ENCODE results near the gene ADAT1. TPM values are rescaled to one million over a fixed set of nuclear protein-coding genes. Genes with fewer than 3 reads are reported as not detected.

ADAT1 gene
- total and polyA plus RNA-seq, 2 of the 13 experiments (the other 11 are each of a cell fraction or from before 2014, with no cell fraction given), result 18.4 to 40.8 TPM

GRCh38 chr16:75570396-75571065, 52.5 kb downstream of the ADAT1 start:
- Histone ChIP-seq H3K27ac (ENCODE audit: extremely low read length, insufficient read depth, low read length) (no peak overlapping the region), H3K9ac (ENCODE audit: insufficient read depth, low read depth, low read length) (no peak overlapping the region), H3K36me3 (replicated peaks in 1 of 2; ENCODE audit: control insufficient read depth in 1 of 2, insufficient read depth in 2 of 2, low read length in 2 of 2) (peaks cover 21 to 65% of the 10 kb centered on the region in 2 experiments), H3K27me3 (ENCODE audit: control insufficient read depth in 1 of 2, insufficient read depth in 2 of 2, low read length in 2 of 2) (no peaks in the 10 kb centered on the region; a peak in 1 of 5 replicates), H2AFZ (ENCODE audit: low read length) (no peak overlapping the region), H3K4me2 (ENCODE audit: low read depth, low read length) (no peak overlapping the region), H3K79me2 (ENCODE audit: insufficient read depth, low read length) (peaks cover 13% of the 10 kb centered on the region), H4K20me1 (ENCODE audit: insufficient read depth, low read length) (peaks cover 13% of the 10 kb centered on the region; the same call in 1 of the 2 replicates), H3K9me3 (ENCODE audit: low read length) (no peaks in the 10 kb centered on the region), H3K4me3 (replicated peaks in 1 of 3; ENCODE audit: insufficient read depth in 1 of 3, low read depth in 2 of 3, low read length in 3 of 3) (no peak overlapping the region), H3K4me1 (ENCODE audit: insufficient read depth, low read length) (peaks cover 18% of the 10 kb centered on the region)
- 87% methylated on average over 5 of the region's 5 CpGs for whole genome bisulfite sequencing (ENCODE audit: low lambda C conversion rate)
- FAIRE-seq, result no peak
- ATAC-seq, result no peak
- no peak for TF ChIP-seq ZSCAN21 (CRISPR knock-in tag; IDR thresholded peaks at IDR 0.05; ENCODE audit: borderline replicate concordance)
- no TSS peak for BruUV-seq (replicated peaks)
- in situ Hi-C loops (cut with HindIII; ENCODE audit: extremely low pct_ligation_motif_present, low pct_unique_long_range_greater_than_20kb), result no loop called here
- ChIA-PET CTCF (ENCODE audit: low intra/inter-chr PET ratio, low total read pairs) (no interaction called here), POLR2A (no interaction called here)
- intact Hi-C loops (cut with micrococcal nuclease; ENCODE audit: unreplicated experiment), result no loop called here
- DNase-seq (ENCODE audit: low spot score), result no peak

- H3K4me2 ChIP-seq (ENCODE audit: low read depth, low read length), result peak overlapping the region; percentile 96; the same call in 1 of the 2 replicates
- FAIRE-seq (no peak), ATAC-seq (no peak), DNase-seq (ENCODE audit: low spot score) (no peak)
- no peak overlapping the region for H2AFZ ChIP-seq (ENCODE audit: low read length)
- in situ Hi-C loops (cut with HindIII; ENCODE audit: extremely low pct_ligation_motif_present, low pct_unique_long_range_greater_than_20kb), result no loop called here
- peaks cover 13% of the 10 kb centered on the region for H3K79me2 ChIP-seq (ENCODE audit: insufficient read depth, low read length)
- peaks cover 13% of the 10 kb centered on the region; the same call in 1 of the 2 replicates for H4K20me1 ChIP-seq (ENCODE audit: insufficient read depth, low read length)
- H3K4me1 ChIP-seq (ENCODE audit: insufficient read depth, low read length), result peaks cover 28% of the 10 kb centered on the region
- POLR2A ChIA-PET, result no interaction called here
- H3K4me3 ChIP-seq (replicated peaks in 1 of 3; ENCODE audit: insufficient read depth in 1 of 3, low read depth in 2 of 3, low read length in 3 of 3), result no peak overlapping the region
- H3K9me3 ChIP-seq (ENCODE audit: low read length), result no peaks in the 10 kb centered on the region
- 93% methylated on average over 4 of the region's 4 CpGs for WGBS (ENCODE audit: low lambda C conversion rate)
- CTCF ChIA-PET (ENCODE audit: low intra/inter-chr PET ratio, low total read pairs), result no interaction called here
- intact Hi-C loops (cut with micrococcal nuclease; ENCODE audit: unreplicated experiment), result loop anchor here (5.0 kb wide), 2 partner anchors 51 to 79 kb away; partner anchors contain the start of genes KARS1 and TERF2IP
- TF ChIP-seq ZHX2 (IDR thresholded peaks at IDR 0.05; ENCODE audit: low read depth), result no peak
- no peak for TF ChIP-seq ZHX2 (CRISPR knock-in tag; IDR thresholded peaks at IDR 0.05; ENCODE audit: borderline replicate concordance)
- no peak for TF ChIP-seq ZNF18 (CRISPR knock-in tag; IDR thresholded peaks at IDR 0.05; ENCODE audit: insufficient replicate concordance)
- TF ChIP-seq ZNF33B (CRISPR knock-in tag; IDR thresholded peaks at IDR 0.05), result no peak
- no peak for TF ChIP-seq ZSCAN31 (CRISPR knock-in tag; IDR thresholded peaks at IDR 0.05; ENCODE audit: low read depth)
- no peak for TF ChIP-seq AGO1 (IDR thresholded peaks at IDR 0.05; ENCODE audit: low read depth, low read length, poor library complexity, severe bottlenecking)
- TF ChIP-seq REPIN1 (CRISPR knock-in tag; IDR thresholded peaks at IDR 0.05; ENCODE audit: borderline replicate concordance, low read depth), result no peak
- TF ChIP-seq ETV5 (CRISPR knock-in tag; IDR thresholded peaks at IDR 0.05; ENCODE audit: borderline replicate concordance), result no peak
- no peak overlapping the region for H3K9ac ChIP-seq (ENCODE audit: insufficient read depth, low read depth, low read length)
- no TSS peak for BruUV-seq (replicated peaks)
- no peak overlapping the region for H3K27ac ChIP-seq (ENCODE audit: extremely low read length, insufficient read depth, low read length)
- peaks cover 16 to 44% of the 10 kb centered on the region in 2 experiments for H3K36me3 ChIP-seq (replicated peaks in 1 of 2; ENCODE audit: control insufficient read depth in 1 of 2, insufficient read depth in 2 of 2, low read length in 2 of 2)
- H3K27me3 ChIP-seq (ENCODE audit: control insufficient read depth in 1 of 2, insufficient read depth in 2 of 2, low read length in 2 of 2), result peaks cover 0 to 4% of the 10 kb centered on the region in 2 experiments; a peak in 2 of 5 replicates
Observed at GRCh38 chr16:75567911-75568310, 55.2 kb downstream of the ADAT1 start.
